A549 (cell line): ENCODE measurements around the gene CKAP2L.

ENCODE experiments used
- EP300 ChIP-seq, 2 experiments: fragments of >200 bp; sonication (Bioruptor Twin); formaldehyde crosslinking; IDR thresholded peaks; 2 replicates in 1 of 2; 3 replicates in 1 of 2; pipeline ENCODE4 v1.6.1; 2016 to 2017
- SMC3 ChIP-seq: fragments of >200 bp; sonication (Bioruptor Twin); formaldehyde crosslinking; IDR thresholded peaks from 3 replicates; pipeline ENCODE4 v1.6.1; 2018; ENCODE audit warnings: inconsistent platforms

- TF ChIP-seq SMC3 (no peak), EP300 (IDR thresholded peaks at IDR 0.05) (no peak)
These were observed 34.2 kb downstream of the CKAP2L start for GRCh38 chr2:112730216-112730615.
